GM19468 (cell line): Measurements from ENCODE around the gene FAM13C.

Experiments used
- ATAC-seq: cut with Tn5 transposase; IDR thresholded peaks from one replicate; pipeline ENCODE4 v1.9.1; 2021; ENCODE audit warnings: mild to moderate bottlenecking, moderate library complexity, moderate number of reproducible peaks; ENCODE audit not compliant: unreplicated experiment; ENCODE audit errors: extremely low read depth

FAM13C gene

DNA sequence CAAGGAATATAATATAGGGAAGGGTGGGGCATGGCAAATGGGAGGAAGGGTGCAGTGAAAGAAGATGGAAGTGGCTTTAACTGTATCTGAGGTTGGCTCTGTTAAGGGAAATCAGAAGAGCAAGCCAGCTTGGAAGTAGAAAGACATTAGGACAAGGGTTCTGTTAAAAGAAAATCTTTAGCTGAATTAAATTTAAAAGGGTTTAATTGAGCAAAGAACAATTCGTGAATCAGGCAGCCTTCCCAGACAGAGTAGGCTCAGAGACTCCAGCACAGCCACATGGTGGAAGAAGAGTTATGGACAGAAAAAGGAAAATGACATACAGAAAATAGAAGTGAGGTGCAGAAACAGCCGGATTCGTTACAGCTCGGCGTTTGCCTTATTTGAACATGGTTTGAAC lies 42.0 kb downstream of the FAM13C start:
- no peak for ATAC-seq

DNA sequence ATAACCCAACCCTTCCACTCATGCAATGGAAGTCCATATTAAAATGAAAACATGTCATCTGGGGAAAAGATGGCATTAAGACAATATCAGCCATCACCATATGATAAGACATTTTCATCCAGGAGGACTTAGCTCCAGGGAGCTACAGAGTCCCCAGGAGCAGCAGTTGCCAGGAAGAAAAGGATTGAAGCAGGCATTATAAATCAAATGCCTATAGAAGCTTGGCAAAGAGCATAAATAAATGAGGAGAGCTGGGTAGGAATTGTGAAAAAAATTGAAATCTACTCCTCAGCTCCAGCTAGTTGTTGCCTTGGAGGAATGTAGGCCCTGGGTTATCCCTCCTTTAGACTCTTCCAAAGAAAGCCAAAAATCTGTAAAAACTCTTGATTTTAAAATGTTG lies 42.5 kb downstream of the FAM13C start:
- ATAC-seq = no peak

DNA sequence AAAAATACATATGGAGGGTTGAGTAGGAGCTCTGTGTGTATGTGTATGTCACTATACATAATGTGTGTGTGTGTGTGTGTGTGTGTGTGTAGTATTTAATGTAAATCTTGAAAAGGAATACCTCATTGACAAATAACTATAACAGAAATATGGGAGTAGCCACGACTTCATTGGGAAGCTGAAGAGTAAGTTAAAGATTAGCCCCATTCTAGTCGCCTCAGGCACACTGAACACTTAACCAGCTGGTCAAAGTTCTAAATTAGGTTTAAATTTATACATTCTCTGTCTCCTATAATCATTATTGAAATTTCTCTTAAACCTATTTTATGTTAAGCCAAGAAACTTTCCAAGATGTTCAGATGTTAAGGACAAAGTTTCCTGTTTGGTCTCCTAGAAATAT lies 45.3 kb downstream of the FAM13C start:
- no peak for ATAC-seq

DNA sequence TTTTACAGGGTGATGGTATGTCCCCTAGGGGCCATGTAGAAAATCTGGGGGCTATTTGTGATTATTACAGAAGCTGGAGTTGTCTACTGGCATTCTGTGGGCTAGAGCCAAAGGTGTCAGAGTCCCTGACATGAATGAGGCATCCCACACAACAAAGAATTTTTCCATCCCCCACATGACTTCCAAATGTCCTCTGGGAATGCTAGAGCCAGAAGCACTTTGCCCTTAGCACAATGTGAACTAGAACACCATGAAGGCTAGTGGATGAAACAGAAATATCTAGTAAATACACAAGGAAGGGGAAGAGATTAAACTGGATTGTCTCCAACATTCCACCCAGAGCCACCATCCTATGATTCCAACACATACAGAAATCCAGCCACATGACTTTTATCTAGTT lies 46.9 kb downstream of the FAM13C start:
- no peak for ATAC-seq

DNA sequence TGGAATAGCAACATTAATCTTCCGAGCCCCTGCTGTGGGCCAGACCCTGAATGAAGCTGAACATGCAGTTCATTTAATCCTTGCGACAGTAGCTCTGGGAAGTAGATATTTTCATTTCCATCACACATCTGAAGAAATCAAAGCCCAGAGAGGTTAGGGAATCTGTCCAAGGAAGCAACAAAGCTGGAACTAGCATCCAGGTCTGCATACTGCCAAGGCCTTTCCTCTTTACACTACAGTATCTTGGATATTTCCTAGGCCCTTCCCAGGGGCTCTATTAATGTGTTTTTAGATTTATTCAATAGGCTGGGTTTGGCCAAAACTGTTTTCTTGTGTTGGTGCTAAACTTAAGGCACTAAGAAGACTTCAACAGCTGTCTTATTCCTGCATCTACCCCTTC lies 48.1 kb downstream of the FAM13C start:
- no peak for ATAC-seq

DNA sequence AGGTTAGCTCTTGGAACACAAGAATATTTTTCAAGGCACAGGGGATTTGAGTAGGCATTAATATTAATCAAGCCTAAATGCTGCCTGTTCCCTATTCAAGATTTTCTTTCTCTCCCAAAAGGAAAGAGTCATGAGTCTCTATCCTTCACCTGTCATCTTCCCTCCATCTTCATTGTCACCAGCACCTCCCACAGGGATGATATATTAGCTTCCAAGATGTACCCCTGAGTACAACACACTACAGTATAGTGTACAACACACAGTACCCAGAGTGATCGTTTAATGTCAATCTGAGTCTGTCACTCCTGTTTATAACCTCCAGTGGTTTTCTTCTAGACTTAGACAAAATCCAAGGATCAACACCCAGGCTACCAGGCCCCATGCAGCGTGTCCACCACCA lies 50.1 kb downstream of the FAM13C start:
- ATAC-seq = no peak

DNA sequence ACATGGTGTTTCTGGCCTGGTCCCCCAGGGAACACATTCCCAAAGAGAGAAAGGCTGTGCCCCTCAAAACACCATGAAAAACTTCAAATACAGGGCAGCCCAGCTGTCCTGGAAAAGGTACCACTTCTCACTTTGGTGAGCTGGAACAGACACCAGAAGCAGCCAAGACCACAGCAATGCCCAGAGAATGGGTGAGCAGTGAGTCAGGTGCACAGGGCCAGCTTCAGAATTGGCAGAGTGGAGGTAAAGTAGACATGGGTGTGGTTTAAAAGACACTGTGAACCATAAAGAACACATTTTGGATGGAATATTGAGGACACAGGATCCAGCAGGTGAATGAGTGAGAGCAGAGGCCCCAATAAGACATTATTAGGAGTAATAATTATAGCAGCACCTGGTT lies 51.3 kb downstream of the FAM13C start:
- no peak for ATAC-seq

DNA sequence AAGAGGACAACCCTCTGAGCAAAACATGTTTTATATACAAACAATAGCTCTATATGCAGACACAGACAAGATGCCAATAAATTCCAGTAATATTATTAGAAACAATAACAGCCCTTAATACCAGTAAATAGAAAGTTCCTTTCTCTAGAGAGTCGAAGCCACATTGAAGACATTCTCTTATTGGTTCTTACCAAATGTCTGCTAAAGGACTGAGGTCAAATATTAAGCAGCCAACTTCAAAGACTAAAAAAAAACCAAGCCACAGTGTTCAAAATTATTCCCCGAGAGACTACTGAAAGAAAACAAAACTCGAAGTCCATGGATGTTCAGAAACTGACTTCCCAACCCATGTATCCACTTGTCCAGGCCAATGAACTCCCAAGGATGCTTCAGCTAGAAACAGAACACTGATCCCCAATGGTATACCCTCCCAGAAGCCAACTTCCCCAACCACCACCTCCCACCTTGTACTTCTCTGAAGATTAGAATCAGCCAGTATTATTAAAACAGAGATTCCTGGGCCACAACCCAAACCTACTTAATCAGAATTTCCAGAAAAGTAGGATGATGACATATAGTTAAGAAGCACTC lies 51.9 kb downstream of the FAM13C start:
- ATAC-seq = no peak

DNA sequence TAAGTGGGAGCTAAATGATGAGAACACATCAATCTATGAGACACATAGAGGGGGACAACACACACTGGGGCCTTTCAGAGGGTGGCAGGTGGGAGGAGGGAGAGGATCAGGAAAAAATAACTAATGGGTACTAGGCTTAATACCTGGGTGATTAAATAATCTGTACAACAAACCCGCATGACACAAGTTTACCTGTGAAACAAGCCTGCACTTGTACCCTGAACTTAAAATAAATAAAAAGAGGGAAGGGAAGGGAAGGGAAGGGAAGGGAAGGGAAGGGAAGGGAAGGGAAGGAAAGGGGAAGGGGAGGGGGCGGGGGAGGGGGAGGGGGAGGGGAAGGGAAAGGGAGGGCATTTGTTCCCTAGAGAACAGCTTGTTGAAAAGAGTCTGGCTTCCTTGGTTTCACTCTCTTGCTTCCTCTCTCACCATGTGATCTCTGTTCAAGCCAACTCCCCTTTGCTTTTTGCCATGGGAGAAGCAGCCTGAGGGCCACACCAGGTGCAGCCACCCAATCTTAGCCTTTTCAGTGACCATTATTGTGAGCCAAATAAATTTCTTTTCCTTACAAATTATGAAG lies 57.7 kb downstream of the FAM13C start:
- ATAC-seq = no peak

DNA sequence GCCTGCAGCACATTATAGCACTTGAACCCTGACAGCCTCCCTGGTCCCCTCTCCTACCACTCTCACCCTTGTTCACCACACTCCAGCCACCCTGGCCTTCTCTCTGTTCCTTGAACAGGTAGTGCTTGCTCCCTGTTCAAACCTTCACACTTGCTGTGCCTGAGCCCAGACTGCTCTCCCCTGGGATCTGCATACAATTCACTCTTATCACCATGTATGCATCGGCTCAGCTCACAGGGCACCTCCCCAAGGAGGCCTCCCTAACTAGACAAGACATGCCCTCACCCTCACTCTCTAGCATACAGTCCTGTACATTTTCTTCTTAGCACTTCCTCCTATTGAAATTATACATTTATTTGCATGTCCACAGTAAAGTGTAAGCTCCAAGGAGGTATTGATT lies 59.3 kb downstream of the FAM13C start:
- ATAC-seq = no peak

DNA sequence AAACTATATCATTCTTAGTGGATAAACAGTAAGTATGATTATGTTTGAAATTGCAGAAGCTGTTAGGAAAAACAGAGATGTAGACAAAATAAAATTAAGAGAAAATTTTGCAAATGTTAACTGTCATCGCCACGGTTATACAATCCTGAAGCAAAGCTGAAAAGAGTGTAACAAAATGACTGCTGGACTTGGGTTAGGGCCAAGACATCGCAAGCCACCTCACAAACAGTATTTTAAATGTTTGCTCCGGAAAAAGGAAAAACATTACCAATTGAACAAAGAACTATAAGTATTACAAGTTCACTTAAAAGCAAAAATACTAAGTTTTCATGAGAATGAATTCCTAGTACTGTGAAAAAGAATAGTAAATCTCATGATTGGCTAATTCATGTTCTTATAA lies 60.0 kb downstream of the FAM13C start:
- no peak for ATAC-seq

DNA sequence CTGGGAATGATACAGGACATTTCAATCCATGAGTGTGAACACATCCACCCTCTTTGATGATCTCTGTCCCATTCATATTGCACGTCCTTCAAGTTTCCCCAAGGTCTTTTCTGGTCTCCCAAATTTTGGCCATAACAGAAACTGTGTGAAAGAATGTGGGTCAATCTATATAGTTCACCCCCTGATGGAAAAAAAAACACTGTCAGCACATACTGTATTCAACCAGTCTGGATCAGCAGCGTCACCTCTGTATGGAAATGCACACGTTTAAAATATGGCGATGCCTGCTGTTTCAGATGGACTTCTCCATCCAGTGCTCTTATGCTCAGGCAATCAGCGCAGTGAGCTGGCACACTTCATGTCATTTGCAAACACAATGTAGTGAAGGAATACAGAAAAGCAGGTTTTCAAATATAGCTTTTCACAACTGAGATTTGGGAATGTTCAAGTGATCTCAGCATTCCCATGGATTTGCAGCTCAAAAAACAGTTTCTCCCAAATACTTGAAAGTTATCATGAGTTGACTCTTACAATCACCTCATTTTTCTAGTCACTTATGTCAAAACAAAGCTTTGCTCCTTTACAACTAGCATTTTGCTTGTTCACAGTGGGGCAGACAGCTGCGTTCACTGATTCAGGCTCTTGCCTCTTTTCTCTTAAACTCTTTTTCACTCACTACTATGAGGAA lies 61.1 kb downstream of the FAM13C start:
- ATAC-seq = no peak

DNA sequence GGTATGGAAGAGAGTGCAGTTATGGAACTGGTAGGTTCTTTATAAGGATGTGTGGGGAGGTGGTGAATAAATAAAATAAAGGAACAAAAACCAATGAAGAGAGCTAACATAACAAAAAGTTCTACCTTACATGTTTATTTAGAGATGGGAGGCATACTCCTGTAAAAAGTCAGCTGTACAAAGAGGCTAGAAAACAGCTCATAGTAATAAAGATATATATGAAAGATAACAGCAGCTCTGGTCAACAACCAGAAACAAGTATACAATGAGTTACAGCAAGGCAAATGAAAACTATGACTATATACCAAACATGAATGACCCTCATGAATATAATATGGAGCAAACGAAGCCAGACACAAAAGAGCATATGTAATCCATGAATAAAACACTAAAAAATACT lies 62.0 kb downstream of the FAM13C start:
- no peak for ATAC-seq

DNA sequence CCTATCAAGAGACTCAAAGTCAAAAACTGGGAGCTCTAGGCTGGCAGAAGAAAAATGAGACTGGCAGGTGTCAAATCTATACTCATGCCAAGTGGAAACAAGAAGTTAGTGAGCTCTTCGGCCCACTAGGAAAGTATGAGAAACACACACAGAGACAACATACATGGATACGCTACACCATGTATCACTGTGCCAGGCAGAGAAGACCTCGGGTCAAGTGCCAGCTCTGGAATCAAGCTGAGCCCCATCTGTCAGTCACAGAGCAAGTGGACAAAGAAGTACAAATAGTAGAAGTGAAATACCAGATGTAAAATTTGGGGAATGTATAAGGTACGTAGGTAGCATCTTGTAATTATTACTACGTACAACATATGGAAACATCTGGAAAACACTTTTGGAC lies 62.4 kb downstream of the FAM13C start:
- no peak for ATAC-seq

DNA sequence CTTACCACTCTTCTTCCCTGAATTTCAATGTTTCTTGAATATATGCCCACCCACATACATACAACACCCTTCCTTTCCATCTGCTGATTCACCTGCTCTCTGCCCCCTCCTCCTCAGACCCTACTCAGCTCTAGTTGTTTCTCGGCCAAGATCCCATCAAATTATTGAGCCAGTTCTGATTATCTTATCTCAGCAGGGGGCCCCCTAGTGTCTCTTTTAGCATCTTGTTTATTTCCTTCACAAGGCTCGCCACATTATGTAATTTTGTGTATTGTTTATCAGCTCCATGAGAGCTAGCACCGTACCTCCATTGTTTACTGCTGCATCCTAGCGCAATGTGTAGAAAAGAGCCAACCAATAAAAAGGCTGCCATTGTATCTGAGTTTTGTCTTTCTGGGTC lies 71.9 kb downstream of the FAM13C start:
- ATAC-seq = no peak

DNA sequence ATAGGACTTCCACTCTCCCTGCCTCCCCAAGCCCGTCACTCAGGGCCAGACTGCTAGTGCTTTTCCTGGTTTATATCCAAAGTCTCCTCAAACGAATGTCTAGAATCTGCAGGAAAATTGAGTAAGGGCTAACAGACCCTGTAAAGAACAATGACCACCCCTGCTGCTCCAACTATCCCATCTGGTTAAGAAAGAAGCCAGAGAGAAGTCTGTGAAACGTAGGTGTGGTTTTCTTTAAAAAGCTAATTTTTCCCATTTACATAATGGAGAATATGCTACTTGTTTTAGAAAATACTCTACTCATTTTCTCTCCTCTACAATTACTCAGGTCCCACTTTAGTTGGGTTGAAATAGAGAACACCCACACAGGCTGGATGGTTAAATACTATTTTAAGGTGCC lies 72.5 kb downstream of the FAM13C start:
- no peak for ATAC-seq

DNA sequence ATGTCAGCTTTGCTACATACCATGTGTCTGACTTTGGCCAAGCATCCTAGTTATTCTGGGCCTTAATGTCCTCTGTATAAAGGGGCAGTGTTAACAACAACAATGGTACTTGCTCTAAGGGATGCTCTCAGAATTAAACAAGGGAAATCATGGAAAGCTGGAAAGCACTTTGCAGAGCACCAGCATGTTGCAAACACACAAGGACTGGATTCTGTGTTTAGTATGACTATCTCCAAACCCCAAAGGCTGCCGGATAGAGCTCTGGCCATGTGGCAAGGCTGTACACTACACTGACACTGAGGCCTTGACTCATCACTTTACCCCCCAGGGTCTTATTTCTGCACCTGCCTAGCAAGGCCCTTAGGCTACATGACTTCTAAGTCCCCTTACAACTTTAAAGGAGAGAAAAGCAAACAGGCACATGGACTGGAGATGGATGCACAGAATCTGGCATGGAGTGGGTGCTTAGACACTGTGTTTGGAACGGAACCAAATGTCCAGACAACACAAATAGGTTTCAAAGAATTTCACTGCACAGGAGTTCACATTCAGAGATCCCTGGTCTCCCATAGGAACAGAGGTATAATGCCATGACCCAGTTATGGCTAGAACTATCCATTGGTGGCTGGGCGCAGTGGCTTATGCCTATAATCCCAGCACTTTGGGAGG lies 74.6 kb downstream of the FAM13C start:
- no peak for ATAC-seq

DNA sequence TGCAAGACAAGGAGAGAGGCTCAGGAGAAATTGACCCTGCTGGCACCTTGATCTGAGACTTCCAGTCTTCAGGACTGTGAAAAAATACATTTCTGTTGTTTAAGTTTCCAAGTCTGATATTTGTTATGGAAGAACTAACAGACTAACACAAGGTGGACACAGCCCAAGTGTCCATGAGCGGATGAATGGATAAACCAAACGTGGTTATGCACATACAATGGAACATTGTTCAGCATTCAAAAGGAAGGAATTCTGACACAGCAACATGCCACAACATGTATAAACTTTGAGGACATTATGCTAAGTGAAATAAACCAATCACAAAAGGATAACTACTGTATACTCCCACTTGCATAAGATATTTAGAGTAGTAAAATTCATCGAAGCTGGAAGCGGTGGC lies 76.5 kb downstream of the FAM13C start:
- no peak for ATAC-seq

DNA sequence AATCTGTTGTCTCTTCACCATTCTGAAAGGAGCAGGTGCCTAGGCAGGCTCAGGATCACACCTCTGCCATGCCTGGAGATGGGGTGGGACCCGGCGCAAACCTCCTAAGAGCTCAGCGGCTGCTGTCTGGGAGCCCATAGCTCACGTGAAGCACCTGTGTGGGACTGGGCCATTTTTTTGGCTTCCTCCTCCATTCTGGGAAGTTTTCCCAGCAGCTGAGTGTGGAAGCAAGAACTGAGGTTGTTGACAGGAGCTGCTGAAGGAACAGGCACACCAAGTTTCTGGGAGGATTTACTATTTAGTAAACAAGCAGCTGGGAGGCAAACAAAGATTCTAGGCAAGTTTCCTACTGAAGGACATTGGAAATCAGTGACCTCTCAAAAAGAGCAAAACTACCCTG lies 77.3 kb downstream of the FAM13C start:
- ATAC-seq = no peak

DNA sequence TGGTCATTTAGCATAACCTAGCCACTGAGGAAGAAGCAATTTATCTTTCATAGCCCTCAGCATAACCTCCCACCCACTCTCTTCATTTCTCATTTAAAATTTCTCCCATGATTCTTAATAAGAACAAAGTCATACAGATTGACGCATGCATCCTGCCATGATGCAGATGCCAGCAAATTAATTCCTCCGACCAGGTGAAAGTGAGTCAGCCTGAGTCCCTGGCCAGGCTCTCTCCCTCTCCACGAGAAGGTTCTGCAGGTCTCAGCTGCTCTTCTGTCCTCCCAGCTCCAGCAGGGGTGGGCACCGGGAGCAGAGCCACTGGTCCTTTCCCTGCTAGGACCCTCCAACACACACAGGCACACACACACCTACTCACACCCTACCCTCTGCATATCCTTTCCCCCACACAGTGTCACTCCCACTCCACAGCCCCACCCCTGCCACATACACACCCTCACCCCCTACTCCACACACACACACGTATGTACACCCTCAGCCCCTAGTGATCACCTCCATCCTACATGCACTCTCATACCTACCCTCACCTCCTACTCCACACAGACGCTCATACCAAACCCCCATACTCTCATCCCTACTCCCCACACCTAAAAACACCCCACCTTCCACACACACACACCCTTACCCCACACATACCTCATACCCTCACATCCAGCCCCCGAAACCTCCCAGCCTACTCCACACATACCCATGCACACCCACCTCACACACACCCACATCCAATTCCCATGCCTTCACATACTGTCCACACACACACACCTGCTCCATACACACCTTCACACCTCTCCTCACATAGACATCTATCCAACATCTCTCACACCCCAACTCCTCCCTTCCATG lies 78.0 kb downstream of the FAM13C start:
- no peak for ATAC-seq
